ENCODE data around the gene MAGI3.
A peak's percentile ranks its signal among the peaks of the same experiment; 100 is the strongest.

The MAGI3 gene

GRCh38 chr1:113659556-113659955 lies 269.2 kb downstream of the MAGI3 start:
- Histone ChIP-seq H3K27me3 (ENCODE audit: insufficient read depth, poor library complexity, severe bottlenecking) (no peaks in the 10 kb centered on the region), H3K27ac (ENCODE audit: poor library complexity, severe bottlenecking) (no peak overlapping the region), H3K36me3 (ENCODE audit: low read depth) (0 out of 2 replicates have a peak, but pooled peaks cover 2% of the 10 kb centered on the region), H3K4me1 (ENCODE audit: insufficient read depth, poor library complexity, severe bottlenecking) (peaks cover 17% of the 10 kb centered on the region), H3K9me3 (ENCODE audit: severe bottlenecking) (no peaks in the 10 kb centered on the region), H3K4me3 (ENCODE audit: severe bottlenecking) (no peak overlapping the region)
- TF ChIP-seq CTCF (IDR thresholded peaks at IDR 0.05; ENCODE audit: poor library complexity, severe bottlenecking), result no peak
- ATAC-seq (ENCODE audit: low read depth), result no peak
- DNase-seq (ENCODE audit: low spot score), result no peak

GRCh38 chr1:113660088-113660487 lies 269.8 kb downstream of the MAGI3 start:
- H3K4me3 ChIP-seq (ENCODE audit: severe bottlenecking), result no peak overlapping the region
- no peaks in the 10 kb centered on the region for H3K27me3 ChIP-seq (ENCODE audit: insufficient read depth, poor library complexity, severe bottlenecking)
- H3K9me3 ChIP-seq (ENCODE audit: severe bottlenecking), result no peaks in the 10 kb centered on the region
- TF ChIP-seq CTCF (IDR thresholded peaks at IDR 0.05; ENCODE audit: poor library complexity, severe bottlenecking), result no peak
- no peak for DNase-seq (ENCODE audit: low spot score)
- H3K4me1 ChIP-seq (ENCODE audit: insufficient read depth, poor library complexity, severe bottlenecking), result peaks cover 17% of the 10 kb centered on the region
- ATAC-seq (ENCODE audit: low read depth), result no peak
- no peak overlapping the region for H3K27ac ChIP-seq (ENCODE audit: poor library complexity, severe bottlenecking)
- no peaks in the 10 kb centered on the region for H3K36me3 ChIP-seq (ENCODE audit: low read depth)

GRCh38 chr1:113662101-113662500 lies 271.8 kb downstream of the MAGI3 start:
- no peaks in the 10 kb centered on the region for H3K9me3 ChIP-seq (ENCODE audit: severe bottlenecking)
- DNase-seq (ENCODE audit: low spot score) (no peak), ATAC-seq (ENCODE audit: low read depth) (no peak)
- no peak overlapping the region for H3K4me3 ChIP-seq (ENCODE audit: severe bottlenecking)
- no peaks in the 10 kb centered on the region for H3K27me3 ChIP-seq (ENCODE audit: insufficient read depth, poor library complexity, severe bottlenecking)
- no peak for TF ChIP-seq CTCF (IDR thresholded peaks at IDR 0.05; ENCODE audit: poor library complexity, severe bottlenecking)
- H3K36me3 ChIP-seq (ENCODE audit: low read depth), result no peaks in the 10 kb centered on the region
- peak overlapping the region; percentile 80 for H3K27ac ChIP-seq (ENCODE audit: poor library complexity, severe bottlenecking)
- H3K4me1 ChIP-seq (ENCODE audit: insufficient read depth, poor library complexity, severe bottlenecking), result peaks cover 17% of the 10 kb centered on the region

- Histone ChIP-seq H3K27ac (ENCODE audit: poor library complexity, severe bottlenecking) (peak overlapping the region; percentile 80), H3K4me1 (ENCODE audit: insufficient read depth, poor library complexity, severe bottlenecking) (peaks cover 17% of the 10 kb centered on the region), H3K36me3 (ENCODE audit: low read depth) (no peaks in the 10 kb centered on the region), H3K9me3 (ENCODE audit: severe bottlenecking) (no peaks in the 10 kb centered on the region), H3K27me3 (ENCODE audit: insufficient read depth, poor library complexity, severe bottlenecking) (no peaks in the 10 kb centered on the region), H3K4me3 (ENCODE audit: severe bottlenecking) (no peak overlapping the region)
- no peak for TF ChIP-seq CTCF (IDR thresholded peaks at IDR 0.05; ENCODE audit: poor library complexity, severe bottlenecking)
- peak; percentile 95 for ATAC-seq (ENCODE audit: low read depth)
- no peak for DNase-seq (ENCODE audit: low spot score)
Observed at GRCh38 chr1:113663165-113663951, 273.0 kb downstream of the MAGI3 start.

DNA sequence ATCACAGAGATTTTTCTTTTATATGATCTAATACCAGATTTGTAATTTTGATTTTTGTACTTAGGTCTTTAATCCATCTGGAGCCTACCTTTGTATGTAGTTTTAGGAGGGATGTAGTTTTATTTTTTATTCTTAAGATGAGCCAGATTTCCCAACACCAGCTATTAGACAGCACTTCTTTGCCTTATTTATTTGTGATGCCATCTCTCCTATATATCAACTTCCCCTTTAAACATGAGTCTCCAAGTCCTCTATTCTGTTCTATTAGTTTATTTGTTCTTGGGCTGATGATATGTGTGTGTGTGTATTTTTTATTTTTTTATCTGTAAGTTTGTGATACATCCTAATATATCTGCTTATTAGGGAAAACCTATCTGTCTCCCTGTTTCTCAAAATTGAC lies 274.8 kb downstream of the MAGI3 start:
- no peak for TF ChIP-seq CTCF (IDR thresholded peaks at IDR 0.05; ENCODE audit: poor library complexity, severe bottlenecking)
- no peaks in the 10 kb centered on the region for H3K27me3 ChIP-seq (ENCODE audit: insufficient read depth, poor library complexity, severe bottlenecking)
- no peaks in the 10 kb centered on the region for H3K9me3 ChIP-seq (ENCODE audit: severe bottlenecking)

More for the DNA sequence above, 274.8 kb downstream of the MAGI3 start:
- ATAC-seq (ENCODE audit: low read depth) (no peak), DNase-seq (ENCODE audit: low spot score) (no peak)
- peaks cover 17% of the 10 kb centered on the region for H3K4me1 ChIP-seq (ENCODE audit: insufficient read depth, poor library complexity, severe bottlenecking)
- no peak overlapping the region for H3K4me3 ChIP-seq (ENCODE audit: severe bottlenecking)
- no peak overlapping the region for H3K27ac ChIP-seq (ENCODE audit: poor library complexity, severe bottlenecking)
- no peaks in the 10 kb centered on the region for H3K36me3 ChIP-seq (ENCODE audit: low read depth)
